GM12878 (cell line): ENCODE data around the gene NPBWR2. TPM values are rescaled to one million over a fixed set of nuclear protein-coding genes. Genes with fewer than 3 reads are reported as not detected.

Source experiments
- ATAC-seq: fragments of 200-7000 bp; cut with Tn5 transposase; 3 replicates; pipeline ENCODE4 v1.9.1; 2020; ENCODE audit warnings: mild to moderate bottlenecking, moderate library complexity
- BruUV-seq: library from RNA; stranded (reverse); fragments of 400-500 nt; replicated peaks from 2 replicates; lab custom pipeline; 2021; lab: Mats Ljungman, UMichigan
- CTCF ChIA-PET: fragments of 300-600 bp; sonication (Branson Sonifier 250); formaldehyde crosslinking; extraction: SDS; loops from one replicate; lab custom pipeline; 2021; ENCODE audit warnings: inconsistent platforms; lab: Yijun Ruan, JAX
- POLR2A ChIA-PET: fragments of 350-600 bp; formaldehyde crosslinking; extraction: SDS; loops from one replicate; lab custom pipeline; 2021; ENCODE audit warnings: inconsistent platforms; lab: Charles Lee
- RAD21 ChIA-PET: fragments of 300-600 bp; sonication (Branson Sonifier 250); formaldehyde crosslinking; loops from one replicate; lab custom pipeline; 2023; ENCODE audit warnings: antibody characterized with exemption; ENCODE audit not compliant: unreplicated experiment; lab: Charles Lee
- SMC1A ChIA-PET: fragments of 300-600 bp; sonication (Branson Sonifier 250); formaldehyde crosslinking; loops from one replicate; lab custom pipeline; 2023; ENCODE audit not compliant: unreplicated experiment, uncharacterized antibody; lab: Charles Lee
- DNase-seq: peaks from one replicate; pipeline ENCODE4 v3.0.0-alpha.2; 2011; ENCODE audit warnings: low read depth, low spot score
- FAIRE-seq: peaks from 3 replicates; lab custom pipeline; 2011; peaks lifted over from hg19 to GRCh38; lab: Jason Lieb, UNC
- H2AFZ ChIP-seq: 2 replicates; pipeline ENCODE4 v1.6.0; 2011; ENCODE audit warnings: low read depth, low read length, control low read depth; ENCODE audit not compliant: control insufficient read depth
- H3K27ac ChIP-seq: 2 replicates; pipeline ENCODE4 v1.5.1; 2011; ENCODE audit warnings: control low read depth; ENCODE audit not compliant: control insufficient read depth, insufficient read depth
- H3K27me3 ChIP-seq, 2 experiments: replicated peaks in 1 of 2; 2 replicates each; pipeline versions ENCODE4 v1.6.0 to v1.6.1; 2011; ENCODE audit warnings: low read length in 1 of 2; ENCODE audit not compliant: control insufficient read depth in 2 of 2, insufficient read depth in 2 of 2
- H3K36me3 ChIP-seq, 2 experiments: 2 replicates each; pipeline ENCODE4 v1.5.1; 2011; ENCODE audit warnings: low read length in 1 of 2; ENCODE audit not compliant: control insufficient read depth in 2 of 2, insufficient read depth in 2 of 2
- H3K4me1 ChIP-seq: 2 replicates; pipeline ENCODE4 v1.6.1; 2011; ENCODE audit warnings: mild to moderate bottlenecking, low read length, moderate library complexity, mixed read lengths; ENCODE audit not compliant: control insufficient read depth, insufficient read depth
- H3K4me2 ChIP-seq: 2 replicates; pipeline ENCODE4 v1.6.0; 2011; ENCODE audit warnings: control low read depth; ENCODE audit not compliant: control insufficient read depth, insufficient read depth
- H3K4me3 ChIP-seq: fragments of 200-600 bp; sonication (generic); 2 replicates; pipeline ENCODE4 v1.5.1; 2016
- H3K79me2 ChIP-seq: 2 replicates; pipeline ENCODE4 v1.6.0; 2011; ENCODE audit warnings: low read length; ENCODE audit not compliant: control insufficient read depth, insufficient read depth
- H3K9ac ChIP-seq: 2 replicates; pipeline ENCODE4 v1.8.0; 2011; ENCODE audit warnings: low read length, control low read depth, mixed read lengths; ENCODE audit not compliant: control insufficient read depth, insufficient read depth
- H3K9me3 ChIP-seq: replicated peaks from 3 replicates; pipeline ENCODE4 v1.5.1; 2011; ENCODE audit warnings: mild to moderate bottlenecking, low read length; ENCODE audit not compliant: control insufficient read depth, insufficient read depth
- H4K20me1 ChIP-seq: 2 replicates; pipeline ENCODE4 v1.6.0; 2011; ENCODE audit not compliant: control insufficient read depth, insufficient read depth
- ASH2L ChIP-seq: fragments of 300-600, 200-600 bp; sonication (generic); IDR thresholded peaks from 2 replicates; pipeline ENCODE4 v1.6.1; 2017; ENCODE audit warnings: low read depth, mild to moderate bottlenecking, borderline replicate concordance
- BACH1 ChIP-seq: fragments of 450-650 bp; IDR thresholded peaks from 2 replicates; pipeline ENCODE4 v1.6.1; 2017; ENCODE audit warnings: mild to moderate bottlenecking, borderline replicate concordance
- BHLHE40 ChIP-seq, 2 experiments: fragments of 450-650 bp in 1 of 2; IDR thresholded peaks; 2 replicates each; pipeline ENCODE4 v1.6.1; 2011 to 2017; ENCODE audit warnings: low read depth in 2 of 2, borderline replicate concordance in 1 of 2, improper control_type of control experiment in 1 of 2, low read length in 1 of 2, mild to moderate bottlenecking in 1 of 2
- BMI1 ChIP-seq: fragments of 450-650 bp; IDR thresholded peaks from 2 replicates; pipeline ENCODE4 v1.6.1; 2016; ENCODE audit warnings: mild to moderate bottlenecking, moderate library complexity, borderline replicate concordance
- CBX3 ChIP-seq: fragments of 200-600 bp; sonication (generic); IDR thresholded peaks from 2 replicates; pipeline ENCODE4 v1.6.1; 2016; ENCODE audit warnings: low read depth, borderline replicate concordance
- ETV6 ChIP-seq, 2 experiments: fragments of 450-650 bp in 1 of 2; IDR thresholded peaks in 1 of 2; conservative IDR thresholded peaks in 1 of 2; 2 replicates each; pipeline ENCODE4 v1.6.1; 2014; ENCODE audit warnings: antibody characterized with exemption in 1 of 2, borderline replicate concordance in 1 of 2, low read depth in 1 of 2, mild to moderate bottlenecking in 1 of 2, moderate library complexity in 1 of 2
- FOXM1 ChIP-seq: IDR thresholded peaks from 2 replicates; pipeline ENCODE4 v1.6.1; 2012; ENCODE audit warnings: low read depth, mild to moderate bottlenecking, inconsistent platforms, low read length, moderate library complexity
- MTA3 ChIP-seq: IDR thresholded peaks from 2 replicates; pipeline ENCODE4 v1.6.1; 2012; ENCODE audit warnings: low read length, inconsistent platforms, borderline replicate concordance
- NRF1 ChIP-seq: conservative IDR thresholded peaks from 2 replicates; pipeline ENCODE4 v1.6.1; 2011; ENCODE audit warnings: mild to moderate bottlenecking, low read depth, low read length, improper control_type of control experiment
- PAX5 ChIP-seq: IDR thresholded peaks from 2 replicates; pipeline ENCODE4 v1.6.1; 2011; ENCODE audit warnings: low read depth, low read length, borderline replicate concordance
- PML ChIP-seq: IDR thresholded peaks from 2 replicates; pipeline ENCODE4 v1.6.1; 2012; ENCODE audit warnings: low read length, inconsistent platforms
- STAT1 ChIP-seq: fragments of 450-650 bp; conservative IDR thresholded peaks from 2 replicates; pipeline ENCODE4 v1.6.1; 2014; ENCODE audit warnings: antibody characterized with exemption, mild to moderate bottlenecking
- ZNF274 ChIP-seq: IDR thresholded peaks from one replicate; pipeline ENCODE4 v1.8.0; 2011; ENCODE audit not compliant: insufficient read length, insufficient read depth
- ZZZ3 ChIP-seq: IDR thresholded peaks from 2 replicates; pipeline ENCODE4 v1.6.1; 2011; ENCODE audit warnings: low read depth; ENCODE audit not compliant: control insufficient read depth, insufficient read length
- WGBS: methylation state at CpG from one replicate; pipeline ENCODE4 v1.1.6; 2016; ENCODE audit warnings: low lambda C conversion rate; ENCODE audit not compliant: insufficient replicate concordance, insufficient coverage; ENCODE audit errors: missing lambda C conversion rate; 5-methylcytosine and 5-hydroxymethylcytosine counted together
- in situ Hi-C: fragments of 300-500 bp; cut with MboI; formaldehyde crosslinking; loops from 9 replicates; pipeline ENCODE4 v1.14.3; 2018; ENCODE audit warnings: mixed read lengths
- intact Hi-C: fragments of 100-400 bp; cut with micrococcal nuclease; formaldehyde crosslinking; loops from one replicate; pipeline ENCODE4 v1.14.2; 2022; ENCODE audit not compliant: unreplicated experiment
- polyA plus RNA-seq, 11 experiments: library from polyadenylated mRNA; depleted of rRNA in 4 of 11; unstranded in 6 of 11; stranded (reverse) in 5 of 11; fragments of >200 nt; fragmentation: Nextera tagmentation in 4 of 11; fragmentation: Illumina TruSeq in 1 of 11; extraction: Ambion mirVana in 4 of 11; extraction: Trizol in 1 of 11; gene quantifications; 1 replicate in 1 of 11; 2 replicates in 10 of 11; pipeline versions ENCODE4 v1.2.1 to v1.2.3, GENCODE V29; 2011 to 2016; ENCODE audit warnings: inconsistent platforms in 2 of 11, missing spikeins in 2 of 11, low read depth in 1 of 11
- total RNA-seq, 4 experiments: library from RNA; depleted of rRNA in 3 of 4; stranded (reverse); fragments of >200 nt in 3 of 4; fragmentation: Illumina TruSeq in 1 of 4; extraction: Trizol in 1 of 4; gene quantifications; 2 replicates each; pipeline versions ENCODE4 v1.2.1 to v1.2.3, GENCODE V29; 2013 to 2021
- TF ChIP-seq, protein P1 (sequence below): fragments of 450-650 bp; formaldehyde crosslinking; IDR thresholded peaks from 2 replicates; pipeline ENCODE4 v1.4.0; 2020; ENCODE audit warnings: mild to moderate bottlenecking, moderate library complexity
- TF ChIP-seq, protein P2 (sequence below): IDR thresholded peaks from 2 replicates; pipeline ENCODE4 v1.6.1; 2012; ENCODE audit warnings: low read depth, low read length, improper control_type of control experiment
- TF ChIP-seq, protein P3 (sequence below): IDR thresholded peaks from 2 replicates; pipeline ENCODE4 v1.6.1; 2012; ENCODE audit warnings: low read length, inconsistent platforms
- TF ChIP-seq, protein P4 (sequence below): IDR thresholded peaks from 2 replicates; pipeline ENCODE4 v1.6.1; 2011; ENCODE audit warnings: mild to moderate bottlenecking, low read depth, low read length, moderate library complexity; ENCODE audit not compliant: insufficient replicate concordance

NPBWR2 gene
- total and polyA plus RNA-seq, 10 of the 15 experiments (the other 5 are each of a cell fraction or from before 2014, with no cell fraction given), result not detected

DNA sequence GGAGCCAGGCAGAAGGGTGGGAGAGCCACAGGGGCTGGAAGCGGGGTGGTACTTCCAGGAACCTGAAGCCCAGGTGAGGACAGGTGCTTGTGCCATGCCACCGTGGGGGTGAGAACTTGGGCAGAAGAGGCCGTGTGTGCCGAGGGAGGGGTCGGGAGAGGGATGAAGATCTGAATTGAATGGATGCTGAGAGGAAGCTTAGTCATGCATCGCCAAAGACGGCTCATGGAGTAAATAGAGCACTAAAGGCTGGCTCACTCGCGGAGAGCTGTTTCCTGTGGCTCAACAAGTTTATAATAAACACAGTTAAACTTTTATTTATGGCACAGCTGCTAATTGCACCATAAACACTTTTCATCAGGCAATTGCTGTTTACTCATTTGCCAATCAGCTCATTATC, 35.2 kb upstream of the NPBWR2 start (continued):
- TF ChIP-seq, protein P1, sequence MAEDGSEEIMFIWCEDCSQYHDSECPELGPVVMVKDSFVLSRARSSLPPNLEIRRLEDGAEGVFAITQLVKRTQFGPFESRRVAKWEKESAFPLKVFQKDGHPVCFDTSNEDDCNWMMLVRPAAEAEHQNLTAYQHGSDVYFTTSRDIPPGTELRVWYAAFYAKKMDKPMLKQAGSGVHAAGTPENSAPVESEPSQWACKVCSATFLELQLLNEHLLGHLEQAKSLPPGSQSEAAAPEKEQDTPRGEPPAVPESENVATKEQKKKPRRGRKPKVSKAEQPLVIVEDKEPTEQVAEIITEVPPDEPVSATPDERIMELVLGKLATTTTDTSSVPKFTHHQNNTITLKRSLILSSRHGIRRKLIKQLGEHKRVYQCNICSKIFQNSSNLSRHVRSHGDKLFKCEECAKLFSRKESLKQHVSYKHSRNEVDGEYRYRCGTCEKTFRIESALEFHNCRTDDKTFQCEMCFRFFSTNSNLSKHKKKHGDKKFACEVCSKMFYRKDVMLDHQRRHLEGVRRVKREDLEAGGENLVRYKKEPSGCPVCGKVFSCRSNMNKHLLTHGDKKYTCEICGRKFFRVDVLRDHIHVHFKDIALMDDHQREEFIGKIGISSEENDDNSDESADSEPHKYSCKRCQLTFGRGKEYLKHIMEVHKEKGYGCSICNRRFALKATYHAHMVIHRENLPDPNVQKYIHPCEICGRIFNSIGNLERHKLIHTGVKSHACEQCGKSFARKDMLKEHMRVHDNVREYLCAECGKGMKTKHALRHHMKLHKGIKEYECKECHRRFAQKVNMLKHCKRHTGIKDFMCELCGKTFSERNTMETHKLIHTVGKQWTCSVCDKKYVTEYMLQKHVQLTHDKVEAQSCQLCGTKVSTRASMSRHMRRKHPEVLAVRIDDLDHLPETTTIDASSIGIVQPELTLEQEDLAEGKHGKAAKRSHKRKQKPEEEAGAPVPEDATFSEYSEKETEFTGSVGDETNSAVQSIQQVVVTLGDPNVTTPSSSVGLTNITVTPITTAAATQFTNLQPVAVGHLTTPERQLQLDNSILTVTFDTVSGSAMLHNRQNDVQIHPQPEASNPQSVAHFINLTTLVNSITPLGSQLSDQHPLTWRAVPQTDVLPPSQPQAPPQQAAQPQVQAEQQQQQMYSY (CRISPR knock-in tag), result no peak
- TF ChIP-seq ZZZ3, result no peak

DNA sequence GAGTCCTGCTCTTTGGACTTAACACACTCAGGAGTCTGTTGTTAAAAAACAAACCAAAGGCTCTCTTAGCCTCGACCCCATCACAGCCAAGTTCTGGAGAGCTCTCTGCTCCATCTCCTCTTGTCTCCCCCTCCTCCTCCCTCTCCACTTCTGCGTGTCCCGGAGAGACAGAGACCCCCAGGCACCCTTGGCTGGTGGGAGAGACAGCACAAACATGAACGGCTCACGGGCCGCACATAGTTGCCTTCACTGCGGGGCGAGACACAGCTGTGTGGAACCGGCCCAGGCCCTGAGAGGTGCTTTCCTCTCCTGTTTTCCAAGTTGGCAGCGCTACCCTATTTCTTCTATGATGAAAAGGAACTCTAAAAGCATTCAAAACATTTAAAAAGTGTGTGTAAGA, 33.6 kb upstream of the NPBWR2 start:
- Histone ChIP-seq H4K20me1 (no peaks in the 10 kb centered on the region), H3K4me2 (no peak overlapping the region), H3K4me1 (no peaks in the 10 kb centered on the region), H3K27ac (no peak overlapping the region), H3K36me3 (no peaks in the 10 kb centered on the region), H3K9me3 (peaks cover 5% of the 10 kb centered on the region; the same call in 2 of the 3 replicates), H3K9ac (no peak overlapping the region), H3K4me3 (no peak overlapping the region), H3K27me3 (peaks cover 1 to 4% of the 10 kb centered on the region in 2 experiments), H3K79me2 (no peaks in the 10 kb centered on the region), H2AFZ (no peak overlapping the region)
- ATAC-seq (no peak), DNase-seq (no peak), FAIRE-seq (no peak)
- intact Hi-C loops, result no loop called here
- CTCF ChIA-PET, result no interaction called here
- RAD21 ChIA-PET, result no interaction called here
- no TSS peak for BruUV-seq
- SMC1A ChIA-PET, result no interaction called here
- POLR2A ChIA-PET, result no interaction called here
- 48% methylated on average over 10 of the region's 10 CpGs for WGBS
- in situ Hi-C loops, result no loop called here
- TF ChIP-seq ZNF274 (no peak), CBX3 (no peak), STAT1 (no peak), FOXM1 (no peak), BHLHE40 (IDR thresholded peaks at IDR 0.05; ENCODE audit: borderline replicate concordance in 1 of 2, low read depth in 2 of 2, low read length in 1 of 2) (no peak), BMI1 (no peak), NRF1 (no peak), ASH2L (no peak), PAX5 (no peak), MTA3 (no peak), ETV6 (conservative IDR thresholded peaks at IDR 0.05 in 1 of 2, IDR thresholded peaks at IDR 0.05 in 1 of 2; ENCODE audit: borderline replicate concordance in 1 of 2, low read depth in 1 of 2) (no peak), BACH1 (no peak), PML (no peak)
- TF ChIP-seq, protein P2, sequence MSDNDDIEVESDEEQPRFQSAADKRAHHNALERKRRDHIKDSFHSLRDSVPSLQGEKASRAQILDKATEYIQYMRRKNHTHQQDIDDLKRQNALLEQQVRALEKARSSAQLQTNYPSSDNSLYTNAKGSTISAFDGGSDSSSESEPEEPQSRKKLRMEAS, result no peak
- TF ChIP-seq, protein P3, sequence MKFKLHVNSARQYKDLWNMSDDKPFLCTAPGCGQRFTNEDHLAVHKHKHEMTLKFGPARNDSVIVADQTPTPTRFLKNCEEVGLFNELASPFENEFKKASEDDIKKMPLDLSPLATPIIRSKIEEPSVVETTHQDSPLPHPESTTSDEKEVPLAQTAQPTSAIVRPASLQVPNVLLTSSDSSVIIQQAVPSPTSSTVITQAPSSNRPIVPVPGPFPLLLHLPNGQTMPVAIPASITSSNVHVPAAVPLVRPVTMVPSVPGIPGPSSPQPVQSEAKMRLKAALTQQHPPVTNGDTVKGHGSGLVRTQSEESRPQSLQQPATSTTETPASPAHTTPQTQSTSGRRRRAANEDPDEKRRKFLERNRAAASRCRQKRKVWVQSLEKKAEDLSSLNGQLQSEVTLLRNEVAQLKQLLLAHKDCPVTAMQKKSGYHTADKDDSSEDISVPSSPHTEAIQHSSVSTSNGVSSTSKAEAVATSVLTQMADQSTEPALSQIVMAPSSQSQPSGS, result no peak
- TF ChIP-seq, protein P4, sequence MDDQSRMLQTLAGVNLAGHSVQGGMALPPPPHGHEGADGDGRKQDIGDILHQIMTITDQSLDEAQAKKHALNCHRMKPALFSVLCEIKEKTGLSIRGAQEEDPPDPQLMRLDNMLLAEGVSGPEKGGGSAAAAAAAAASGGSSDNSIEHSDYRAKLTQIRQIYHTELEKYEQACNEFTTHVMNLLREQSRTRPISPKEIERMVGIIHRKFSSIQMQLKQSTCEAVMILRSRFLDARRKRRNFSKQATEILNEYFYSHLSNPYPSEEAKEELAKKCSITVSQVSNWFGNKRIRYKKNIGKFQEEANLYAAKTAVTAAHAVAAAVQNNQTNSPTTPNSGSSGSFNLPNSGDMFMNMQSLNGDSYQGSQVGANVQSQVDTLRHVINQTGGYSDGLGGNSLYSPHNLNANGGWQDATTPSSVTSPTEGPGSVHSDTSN, result no peak
